GM12873 (cell line): ENCODE data around the gene AKAP13.

ENCODE experiments used
- TF ChIP-seq, protein P1 (sequence below): IDR thresholded peaks from 2 replicates; pipeline ENCODE4 v1.5.1; 2012; ENCODE audit warnings: low read depth, mild to moderate bottlenecking, moderate library complexity, low read length, control low read depth; ENCODE audit not compliant: insufficient read depth; ENCODE audit errors: missing control alignments

Gene AKAP13

DNA sequence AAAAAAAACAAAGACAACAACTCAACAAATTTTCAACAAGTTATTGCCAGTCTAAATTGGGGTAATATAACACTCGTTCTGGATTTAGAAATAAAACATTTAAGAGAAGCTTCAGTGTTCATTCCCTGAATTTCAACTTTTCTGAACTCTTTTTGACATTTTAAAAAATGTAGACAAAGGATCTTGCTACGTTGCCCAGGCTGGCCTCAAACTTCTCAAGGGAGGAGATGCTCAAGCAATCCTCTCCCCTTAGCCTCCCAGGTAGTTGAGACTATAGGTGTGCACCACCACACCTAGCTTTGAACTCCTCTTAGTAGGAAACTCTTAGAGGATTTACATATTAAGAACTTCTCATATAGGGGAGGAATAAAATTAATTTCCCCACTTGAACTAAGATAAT lies 91.9 kb downstream of the AKAP13 start:
- TF ChIP-seq, protein P1, sequence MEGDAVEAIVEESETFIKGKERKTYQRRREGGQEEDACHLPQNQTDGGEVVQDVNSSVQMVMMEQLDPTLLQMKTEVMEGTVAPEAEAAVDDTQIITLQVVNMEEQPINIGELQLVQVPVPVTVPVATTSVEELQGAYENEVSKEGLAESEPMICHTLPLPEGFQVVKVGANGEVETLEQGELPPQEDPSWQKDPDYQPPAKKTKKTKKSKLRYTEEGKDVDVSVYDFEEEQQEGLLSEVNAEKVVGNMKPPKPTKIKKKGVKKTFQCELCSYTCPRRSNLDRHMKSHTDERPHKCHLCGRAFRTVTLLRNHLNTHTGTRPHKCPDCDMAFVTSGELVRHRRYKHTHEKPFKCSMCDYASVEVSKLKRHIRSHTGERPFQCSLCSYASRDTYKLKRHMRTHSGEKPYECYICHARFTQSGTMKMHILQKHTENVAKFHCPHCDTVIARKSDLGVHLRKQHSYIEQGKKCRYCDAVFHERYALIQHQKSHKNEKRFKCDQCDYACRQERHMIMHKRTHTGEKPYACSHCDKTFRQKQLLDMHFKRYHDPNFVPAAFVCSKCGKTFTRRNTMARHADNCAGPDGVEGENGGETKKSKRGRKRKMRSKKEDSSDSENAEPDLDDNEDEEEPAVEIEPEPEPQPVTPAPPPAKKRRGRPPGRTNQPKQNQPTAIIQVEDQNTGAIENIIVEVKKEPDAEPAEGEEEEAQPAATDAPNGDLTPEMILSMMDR, result no peak

DNA sequence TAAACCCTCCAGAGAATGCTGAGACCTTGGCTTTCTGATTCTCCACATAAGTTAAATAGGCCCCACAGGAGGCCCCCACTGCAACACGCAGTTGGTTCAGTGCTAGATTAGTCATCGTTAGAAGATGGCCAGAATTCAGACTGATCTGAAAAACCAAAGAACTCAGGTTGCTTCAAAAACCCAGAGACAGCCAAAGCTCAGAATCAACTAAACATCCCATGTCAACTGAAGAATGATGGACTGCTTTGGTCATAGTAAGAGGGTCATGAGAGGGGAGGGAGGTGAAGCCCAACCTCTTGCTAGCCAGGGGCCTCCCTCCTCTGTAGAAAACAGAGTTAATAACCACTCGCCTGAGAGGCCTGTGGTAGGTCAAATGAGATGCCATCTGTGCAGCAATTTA lies 93.1 kb downstream of the AKAP13 start:
- TF ChIP-seq, protein P1, result no peak

DNA sequence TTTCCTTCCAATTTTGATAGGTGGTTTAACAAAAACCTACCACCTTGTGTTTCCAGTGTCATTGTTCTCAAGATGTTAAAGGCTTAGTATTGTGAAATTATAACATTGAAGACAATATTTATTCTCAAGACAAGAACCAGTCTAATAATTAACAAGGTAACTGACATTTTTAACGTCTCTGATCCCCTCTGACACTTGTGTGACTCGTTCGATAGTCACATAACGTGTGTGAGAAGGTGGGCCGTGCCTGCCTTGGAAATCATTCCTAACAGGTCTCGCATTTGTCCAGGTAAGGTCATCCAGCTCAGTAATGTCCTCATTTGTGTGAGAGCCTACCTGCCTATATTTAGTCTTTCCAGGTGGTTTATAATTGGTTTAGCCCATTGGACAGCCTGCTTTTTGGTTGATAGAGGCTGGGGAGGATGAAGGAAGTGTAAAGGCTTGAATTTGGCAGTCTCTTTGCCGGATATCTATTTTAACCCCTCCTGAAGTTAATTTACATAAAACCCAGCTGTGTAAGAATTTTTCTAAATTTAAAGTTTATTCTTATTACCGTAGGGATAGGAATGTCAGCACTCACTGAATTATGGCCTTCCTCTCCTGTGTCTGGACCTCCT lies 94.4 kb downstream of the AKAP13 start:
- TF ChIP-seq, protein P1, result no peak

DNA sequence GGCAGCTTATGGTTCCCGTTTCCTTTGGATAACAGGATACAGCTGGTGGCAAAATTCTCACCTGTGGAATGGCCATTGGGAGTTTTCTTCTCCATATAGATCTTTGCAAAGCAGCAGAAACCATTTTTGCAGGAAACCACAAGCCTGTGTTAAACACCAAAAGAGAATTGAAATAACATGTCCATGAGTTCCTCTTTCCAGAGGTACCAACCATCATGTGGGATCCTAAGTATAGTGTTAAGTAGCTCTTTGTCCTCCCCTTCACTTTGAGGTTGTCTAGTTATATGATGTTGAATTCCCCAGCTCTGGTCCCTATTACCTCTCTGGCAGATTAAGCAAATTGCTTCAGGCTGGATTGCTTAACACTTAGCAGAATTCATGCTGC lies 94.9 kb downstream of the AKAP13 start:
- TF ChIP-seq, protein P1, result no peak

DNA sequence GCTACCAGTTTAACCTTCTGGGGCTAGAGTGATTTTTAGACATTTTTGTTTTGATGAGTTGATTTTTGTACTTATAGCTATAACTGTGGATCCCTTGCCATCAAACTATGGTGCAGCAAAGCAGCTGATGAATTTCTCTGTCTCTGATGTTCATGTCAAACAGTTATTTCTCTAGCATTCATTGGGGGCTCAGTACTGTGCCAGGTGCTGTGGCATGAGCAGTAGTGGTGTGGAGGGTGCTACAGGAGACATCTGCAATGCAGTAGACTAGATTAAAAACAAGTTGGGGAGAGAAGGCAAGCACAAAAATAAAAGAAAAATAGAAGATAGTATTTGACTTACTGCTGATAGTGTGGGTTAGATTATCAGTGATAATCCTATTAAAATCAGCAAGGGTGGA lies 95.3 kb downstream of the AKAP13 start:
- TF ChIP-seq, protein P1, result no peak

DNA sequence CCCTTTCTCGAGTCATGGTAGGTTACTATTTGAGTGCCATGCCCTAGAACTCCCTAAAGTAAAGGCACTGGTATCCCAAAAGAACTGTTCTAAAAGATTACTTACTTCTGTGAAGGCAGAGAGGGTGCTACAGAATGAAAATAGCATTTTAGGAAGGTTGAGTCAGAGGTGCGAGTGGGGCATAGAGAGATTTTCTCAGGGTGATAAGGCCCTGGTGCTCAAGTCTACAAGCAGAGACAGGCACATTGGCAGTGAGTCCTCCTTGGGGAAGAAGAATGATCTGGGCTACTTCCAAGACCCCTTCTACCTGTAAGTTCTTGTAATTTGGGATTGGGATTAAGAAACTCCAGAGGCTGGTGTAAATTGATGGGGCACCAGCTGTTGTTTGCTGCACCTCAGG lies 96.7 kb downstream of the AKAP13 start:
- TF ChIP-seq, protein P1, result no peak

DNA sequence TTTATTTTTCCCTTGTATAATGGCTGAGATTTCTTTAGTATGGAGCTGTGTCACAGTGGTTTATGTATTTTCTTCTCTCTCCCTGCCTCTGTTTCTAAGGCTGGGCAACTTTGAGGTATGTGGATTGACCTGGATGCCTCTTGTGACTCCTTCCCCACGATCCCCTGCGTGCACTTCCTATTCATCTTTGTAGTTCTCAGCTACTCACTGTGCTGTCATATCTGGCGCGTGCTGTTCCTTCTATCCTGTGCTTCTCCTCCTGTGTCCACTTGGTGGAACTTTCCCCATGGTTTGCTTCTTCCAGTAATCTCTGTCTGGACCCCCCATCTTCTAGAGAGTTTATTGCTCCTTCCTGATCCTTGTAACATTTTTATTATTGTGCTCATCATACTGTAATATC lies 97.3 kb downstream of the AKAP13 start:
- TF ChIP-seq, protein P1, result no peak
